Keratinocyte (primary cell): Measurements from ENCODE around the gene ITGB5. TPM values are rescaled to one million over a fixed set of nuclear protein-coding genes. Genes with fewer than 3 reads are reported as not detected.

Experiments
- DNase-seq: peaks from one replicate; pipeline ENCODE4 v3.0.0-alpha.2; 2011; ENCODE audit warnings: low read depth, missing footprints, low spot score
- FAIRE-seq: peaks from 2 replicates; lab custom pipeline; 2011; peaks lifted over from hg19 to GRCh38; lab: Jason Lieb, UNC
- H2AFZ ChIP-seq: 2 replicates; pipeline ENCODE4 v1.6.0; 2012; ENCODE audit warnings: low read length, control low read depth, inconsistent platforms; ENCODE audit not compliant: control insufficient read depth
- H3K27ac ChIP-seq: 2 replicates; pipeline ENCODE4 v1.5.1; 2011; ENCODE audit warnings: low read length; ENCODE audit not compliant: control insufficient read depth, insufficient read depth
- H3K27me3 ChIP-seq: 3 replicates; pipeline ENCODE4 v1.6.0; 2011; ENCODE audit warnings: low read length; ENCODE audit not compliant: control insufficient read depth, insufficient read depth; ENCODE audit errors: extremely low read depth
- H3K36me3 ChIP-seq, 2 experiments: 2 replicates in 1 of 2; 3 replicates in 1 of 2; pipeline ENCODE4 v1.5.1; 2011; ENCODE audit warnings: low read length in 2 of 2, mild to moderate bottlenecking in 1 of 2; ENCODE audit not compliant: control insufficient read depth in 2 of 2, insufficient read depth in 2 of 2; ENCODE audit errors: extremely low read depth in 1 of 2
- H3K4me1 ChIP-seq: 3 replicates; pipeline ENCODE4 v1.5.1; 2011; ENCODE audit warnings: low read length; ENCODE audit not compliant: control insufficient read depth, insufficient read depth; ENCODE audit errors: extremely low read depth
- H3K4me2 ChIP-seq: 3 replicates; pipeline ENCODE4 v1.6.0; 2011; ENCODE audit warnings: low read depth, low read length; ENCODE audit not compliant: control insufficient read depth, insufficient read depth; ENCODE audit errors: extremely low read depth
- H3K4me3 ChIP-seq, 3 experiments: fragments of 200-600 bp in 1 of 3; sonication (generic) in 1 of 3; 2 replicates in 2 of 3; 3 replicates in 1 of 3; pipeline ENCODE4 v1.5.1; 2011 to 2016; ENCODE audit warnings: low read length in 3 of 3, mild to moderate bottlenecking in 3 of 3, control low read depth in 2 of 3, inconsistent platforms in 1 of 3, low read depth in 1 of 3, mixed read lengths in 1 of 3, mixed run types in 1 of 3, moderate library complexity in 1 of 3; ENCODE audit not compliant: control insufficient read depth in 2 of 3, insufficient read depth in 2 of 3; ENCODE audit errors: extremely low read depth in 1 of 3
- H3K79me2 ChIP-seq: 2 replicates; pipeline ENCODE4 v1.6.0; 2012; ENCODE audit warnings: low read length; ENCODE audit not compliant: control insufficient read depth, insufficient read depth
- H3K9ac ChIP-seq: 3 replicates; pipeline ENCODE4 v1.6.0; 2011; ENCODE audit warnings: low read length; ENCODE audit not compliant: control insufficient read depth, insufficient read depth; ENCODE audit errors: extremely low read depth
- H3K9me1 ChIP-seq: 3 replicates; pipeline ENCODE4 v1.6.0; 2011; ENCODE audit warnings: low read length; ENCODE audit not compliant: control insufficient read depth, insufficient read depth; ENCODE audit errors: extremely low read depth
- H3K9me3 ChIP-seq: 2 replicates; pipeline ENCODE4 v1.5.1; 2012; ENCODE audit warnings: low read depth, low read length; ENCODE audit not compliant: control insufficient read depth
- H4K20me1 ChIP-seq: 3 replicates; pipeline ENCODE4 v1.6.0; 2011; ENCODE audit warnings: low read length; ENCODE audit not compliant: control insufficient read depth, insufficient read depth; ENCODE audit errors: extremely low read depth
- CTCF ChIP-seq, 3 experiments: IDR thresholded peaks in 1 of 3; conservative IDR thresholded peaks in 1 of 3; optimal IDR thresholded peaks in 1 of 3; 2 replicates in 2 of 3; 3 replicates in 1 of 3; pipeline versions ENCODE3 to v1.5.1; 2011; ENCODE audit warnings: low read length in 3 of 3, mild to moderate bottlenecking in 3 of 3, moderate library complexity in 2 of 3, control low read depth in 1 of 3, inconsistent platforms in 1 of 3; ENCODE audit not compliant: insufficient read depth in 2 of 3; ENCODE audit errors: extremely low read depth in 1 of 3
- EZH2 ChIP-seq: IDR thresholded peaks from one replicate; pipeline ENCODE4 v1.6.1; 2012; ENCODE audit warnings: inconsistent platforms, mild to moderate bottlenecking, low read length, moderate library complexity
- dilution Hi-C: fragments of 300-500 bp; cut with MboI; formaldehyde crosslinking; loops from one replicate; pipeline ENCODE4 v1.7.0; 2020; ENCODE audit warnings: low sequenced_read_pairs; ENCODE audit not compliant: extremely low pct_ligation_motif_present
- polyA plus RNA-seq, 5 experiments: library from polyadenylated mRNA; depleted of rRNA in 3 of 5; stranded (reverse) in 3 of 5; stranded (forward) in 1 of 5; unstranded in 1 of 5; fragments of >200 nt; gene quantifications; 1 replicate in 1 of 5; 2 replicates in 3 of 5; 3 replicates in 1 of 5; pipeline versions ENCODE4 v1.2.1 to v1.2.3, GENCODE V29; 2011 to 2012; ENCODE audit warnings: missing spikeins in 2 of 5, low read depth in 1 of 5, low replicate concordance in 1 of 5

Gene ITGB5
- polyA plus RNA-seq, 1 donor (not counting 4 experiments of a cell fraction or from before 2014, with no cell fraction given): 136 TPM

- no peaks in the 10 kb centered on the region for H3K36me3 ChIP-seq
- H3K9me3 ChIP-seq: no peaks in the 10 kb centered on the region
- no peak overlapping the region for H3K4me3 ChIP-seq
- H3K27me3 ChIP-seq: peaks cover 7% of the 10 kb centered on the region
- no peak overlapping the region for H3K4me2 ChIP-seq
- FAIRE-seq: no peak
- H3K79me2 ChIP-seq: no peaks in the 10 kb centered on the region
- no peak overlapping the region for H3K9ac ChIP-seq
- H3K9me1 ChIP-seq: no peaks in the 10 kb centered on the region
- no peak overlapping the region for H2AFZ ChIP-seq
- no peaks in the 10 kb centered on the region for H3K4me1 ChIP-seq
- TF ChIP-seq CTCF (optimal IDR thresholded peaks at IDR 0.05 in 1 of 3, IDR thresholded peaks at IDR 0.05 in 1 of 3, conservative IDR thresholded peaks at IDR 0.05 in 1 of 3; ENCODE audit: extremely low read depth in 1 of 3, insufficient read depth in 2 of 3, low read length in 3 of 3) (no peak), EZH2 (no peak)
- H3K27ac ChIP-seq: no peak overlapping the region
- dilution Hi-C loops: no loop called here
- DNase-seq: no peak
- H4K20me1 ChIP-seq: no peaks in the 10 kb centered on the region
These were observed 29.8 kb upstream of the ITGB5 start for GRCh38 chr3:124916837-124917409.

DNA sequence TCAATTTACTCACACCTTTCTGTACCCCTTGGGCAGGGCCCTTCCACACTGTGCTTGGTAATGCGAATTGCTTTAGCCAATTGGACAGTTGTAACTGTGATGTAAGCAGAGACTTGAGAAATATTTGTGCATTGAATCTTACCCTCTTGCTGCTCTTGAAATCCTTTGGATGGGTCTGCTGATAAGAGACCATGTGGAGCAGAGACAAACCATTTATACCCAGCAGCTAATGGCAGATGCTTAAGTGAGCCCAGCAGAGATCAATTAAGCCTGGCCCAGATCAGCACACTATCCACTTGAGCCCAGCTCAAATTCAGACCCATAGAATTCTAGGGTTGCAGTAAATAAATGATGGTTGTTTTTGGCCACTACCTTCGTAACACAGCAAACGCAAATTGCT lies 28.1 kb upstream of the ITGB5 start:
- TF ChIP-seq CTCF (optimal IDR thresholded peaks at IDR 0.05 in 1 of 3, IDR thresholded peaks at IDR 0.05 in 1 of 3, conservative IDR thresholded peaks at IDR 0.05 in 1 of 3; ENCODE audit: extremely low read depth in 1 of 3, insufficient read depth in 2 of 3, low read length in 3 of 3): no peak
- no peak for TF ChIP-seq EZH2

More for the DNA sequence above, 28.1 kb upstream of the ITGB5 start:
- no peak overlapping the region for H3K9ac ChIP-seq
- H3K27me3 ChIP-seq: peaks cover 4% of the 10 kb centered on the region
- H2AFZ ChIP-seq: no peak overlapping the region
- no peaks in the 10 kb centered on the region for H3K36me3 ChIP-seq
- H3K9me1 ChIP-seq: no peaks in the 10 kb centered on the region
- dilution Hi-C loops: no loop called here
- H3K4me3 ChIP-seq: no peak overlapping the region
- no peaks in the 10 kb centered on the region for H4K20me1 ChIP-seq
- no peak for FAIRE-seq
- DNase-seq: no peak
- no peak overlapping the region for H3K4me2 ChIP-seq
- no peak overlapping the region for H3K27ac ChIP-seq
- no peaks in the 10 kb centered on the region for H3K79me2 ChIP-seq
- H3K9me3 ChIP-seq: no peaks in the 10 kb centered on the region
- H3K4me1 ChIP-seq: no peaks in the 10 kb centered on the region
